RPMI8226 (cell line): ENCODE measurements around the gene SLC27A5.

Experiments used
- DNase-seq: peaks from one replicate; pipeline ENCODE4 v3.0.0-alpha.2; 2015

The SLC27A5 gene

GRCh38 chr19:58511353-58512208 lies at the start of gene SLC27A5:
Gene SLC27A5 (minus strand): TSS chr19:58511992. CDS start chr19:58511955, 37 bp downstream.
- no peak for DNase-seq

- no peak for DNase-seq
Measured at GRCh38 chr19:58560921-58561320, 49.1 kb upstream of the SLC27A5 start.

GRCh38 chr19:58560007-58560887 lies 48.5 kb upstream of the SLC27A5 start:
- no peak for DNase-seq

- peak; percentile 96 for DNase-seq
Measured at GRCh38 chr19:58559275-58560006, 47.6 kb upstream of the SLC27A5 start.

- DNase-seq, result peak; percentile 99
Measured at GRCh38 chr19:58558623-58559274, 47.0 kb upstream of the SLC27A5 start.

GRCh38 chr19:58558066-58558622 lies 46.4 kb upstream of the SLC27A5 start, which contains the start of gene UBE2M:
Gene UBE2M (minus strand): TSS chr19:58558611. CDS start chr19:58558381, 230 bp downstream.
- no peak for DNase-seq

GRCh38 chr19:58557221-58558065 lies 45.7 kb upstream of the SLC27A5 start:
- no peak for DNase-seq

GRCh38 chr19:58556622-58557220 lies 44.9 kb upstream of the SLC27A5 start:
- DNase-seq, result no peak

GRCh38 chr19:58555920-58556621 lies 44.3 kb upstream of the SLC27A5 start:
- no peak for DNase-seq

GRCh38 chr19:58555369-58555885 lies 43.6 kb upstream of the SLC27A5 start:
- DNase-seq, result no peak

- DNase-seq, result peak; percentile 97
Measured at GRCh38 chr19:58554494-58555368, 42.9 kb upstream of the SLC27A5 start, which contains the start of gene CHMP2A. Gene CHMP2A (minus strand): TSS chr19:58555105. CDS start chr19:58554212, 893 bp downstream.

- no peak for DNase-seq
Measured at GRCh38 chr19:58553799-58554493, 42.2 kb upstream of the SLC27A5 start.

GRCh38 chr19:58552655-58553054 lies 40.9 kb upstream of the SLC27A5 start:
- DNase-seq, result no peak

GRCh38 chr19:58551577-58552471 lies 40.0 kb upstream of the SLC27A5 start:
- no peak for DNase-seq

GRCh38 chr19:58551123-58551497 lies 39.3 kb upstream of the SLC27A5 start:
- DNase-seq, result no peak

GRCh38 chr19:58550362-58551122 lies 38.8 kb upstream of the SLC27A5 start:
- DNase-seq, result no peak
